ENCODE results near the gene KIF5C.

Gene KIF5C

GRCh38 chr2:148953426-148953825, 78.4 kb downstream of the KIF5C start:
- no peaks in the 10 kb centered on the region for H3K36me3 ChIP-seq (ENCODE audit: control insufficient read depth in 1 of 2, insufficient read depth in 2 of 2, low read depth in 1 of 2, low read length in 2 of 2)
- no peak overlapping the region for H4K91ac ChIP-seq (ENCODE audit: low read length)
- no peak overlapping the region for H2BK120ac ChIP-seq (ENCODE audit: low read depth, low read length)
- WGBS: 94% methylated on average over 5 of the region's 6 CpGs
- no peak overlapping the region for H3K18ac ChIP-seq (ENCODE audit: low read depth in 1 of 2, low read length in 2 of 2)
- no peak overlapping the region for H3K27ac ChIP-seq (ENCODE audit: low read length, poor library complexity, severe bottlenecking)
- H2BK12ac ChIP-seq (ENCODE audit: low read length in 2 of 2): no peak overlapping the region
- no peak for DNase-seq
- H4K8ac ChIP-seq (ENCODE audit: low read length): no peak overlapping the region
- H3K27me3 ChIP-seq (ENCODE audit: control insufficient read depth in 1 of 2, insufficient read depth in 1 of 2, low read length in 2 of 2): peaks cover 0 to 4% of the 10 kb centered on the region in 2 experiments
- no peak overlapping the region for H3K4me2 ChIP-seq (ENCODE audit: low read length, poor library complexity, severe bottlenecking)
- H2AK5ac ChIP-seq (ENCODE audit: low read length, severe bottlenecking): no peak overlapping the region
- H3K79me1 ChIP-seq (replicated peaks; ENCODE audit: low read length, poor library complexity, severe bottlenecking): no peaks in the 10 kb centered on the region
- H3K14ac ChIP-seq (ENCODE audit: low read length in 2 of 2): no peak overlapping the region
- no peak overlapping the region for H3K4ac ChIP-seq (ENCODE audit: low read depth in 1 of 2, low read length in 2 of 2)
- H3K4me1 ChIP-seq (ENCODE audit: control insufficient read depth, insufficient read depth, low read depth, low read length): no peaks in the 10 kb centered on the region
- no peak overlapping the region for H3K4me3 ChIP-seq (ENCODE audit: insufficient read depth in 1 of 2, low read depth in 1 of 2, low read length in 2 of 2)
- H2AFZ ChIP-seq (ENCODE audit: low read depth, low read length): no peak overlapping the region
- H2BK5ac ChIP-seq (ENCODE audit: low read depth, low read length, poor library complexity, severe bottlenecking): no peak overlapping the region
- H3K23ac ChIP-seq (ENCODE audit: low read length in 2 of 2): no peak overlapping the region
- peaks cover 6% of the 10 kb centered on the region for H3K9me3 ChIP-seq (ENCODE audit: control insufficient read depth, low read length)
- no peak overlapping the region for H2BK15ac ChIP-seq (ENCODE audit: low read depth, poor library complexity, severe bottlenecking)
- no peak overlapping the region for H3K9ac ChIP-seq (ENCODE audit: low read length)

DNA sequence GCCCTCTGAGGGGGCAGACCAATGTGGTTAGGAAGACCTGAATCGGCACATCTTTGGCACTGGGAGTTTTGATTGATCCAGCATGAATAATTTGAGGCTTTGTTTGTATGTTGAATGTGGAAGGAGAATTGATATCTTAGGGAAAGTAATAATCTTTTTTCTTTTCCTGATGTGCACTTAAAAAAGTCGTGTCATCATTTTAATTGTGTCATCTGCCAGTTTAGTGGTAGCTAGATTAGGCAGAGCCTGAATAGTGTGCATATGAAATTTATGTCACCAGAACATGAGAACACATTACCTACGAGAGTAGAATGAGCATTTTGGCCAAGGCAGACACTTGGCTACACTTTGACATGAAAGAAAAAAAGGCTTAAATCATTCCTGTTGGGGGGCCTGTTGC, 79.5 kb downstream of the KIF5C start:
- no peak overlapping the region for H3K27ac ChIP-seq (ENCODE audit: low read length, poor library complexity, severe bottlenecking)
- no peak overlapping the region for H3K4me3 ChIP-seq (ENCODE audit: insufficient read depth in 1 of 2, low read depth in 1 of 2, low read length in 2 of 2)
- H3K9ac ChIP-seq (ENCODE audit: low read length): no peak overlapping the region
- H4K91ac ChIP-seq (ENCODE audit: low read length): no peak overlapping the region
- H3K36me3 ChIP-seq (ENCODE audit: control insufficient read depth in 1 of 2, insufficient read depth in 2 of 2, low read depth in 1 of 2, low read length in 2 of 2): no peaks in the 10 kb centered on the region
- no peak overlapping the region for H3K18ac ChIP-seq (ENCODE audit: low read depth in 1 of 2, low read length in 2 of 2)
- H3K4me2 ChIP-seq (ENCODE audit: low read length, poor library complexity, severe bottlenecking): no peak overlapping the region
- WGBS: 76% methylated on average over 3 of the region's 3 CpGs
- H3K9me3 ChIP-seq (ENCODE audit: control insufficient read depth, low read length): peaks cover 5% of the 10 kb centered on the region
- no peak overlapping the region for H2BK15ac ChIP-seq (ENCODE audit: low read depth, poor library complexity, severe bottlenecking)
- H3K79me1 ChIP-seq (replicated peaks; ENCODE audit: low read length, poor library complexity, severe bottlenecking): no peaks in the 10 kb centered on the region
- DNase-seq: no peak
- no peak overlapping the region for H3K4ac ChIP-seq (ENCODE audit: low read depth in 1 of 2, low read length in 2 of 2)
- no peak overlapping the region for H2BK12ac ChIP-seq (ENCODE audit: low read length in 2 of 2)
- no peak overlapping the region for H3K23ac ChIP-seq (ENCODE audit: low read length in 2 of 2)
- peaks cover 0 to 5% of the 10 kb centered on the region in 2 experiments for H3K27me3 ChIP-seq (ENCODE audit: control insufficient read depth in 1 of 2, insufficient read depth in 1 of 2, low read length in 2 of 2)
- H3K14ac ChIP-seq (ENCODE audit: low read length in 2 of 2): no peak overlapping the region
- H3K4me1 ChIP-seq (ENCODE audit: control insufficient read depth, insufficient read depth, low read depth, low read length): no peaks in the 10 kb centered on the region
- no peak overlapping the region for H4K8ac ChIP-seq (ENCODE audit: low read length)
- H2AFZ ChIP-seq (ENCODE audit: low read depth, low read length): no peak overlapping the region
- H2BK5ac ChIP-seq (ENCODE audit: low read depth, low read length, poor library complexity, severe bottlenecking): no peak overlapping the region
- H2BK120ac ChIP-seq (ENCODE audit: low read depth, low read length): no peak overlapping the region
- no peak overlapping the region for H2AK5ac ChIP-seq (ENCODE audit: low read length, severe bottlenecking)

DNA sequence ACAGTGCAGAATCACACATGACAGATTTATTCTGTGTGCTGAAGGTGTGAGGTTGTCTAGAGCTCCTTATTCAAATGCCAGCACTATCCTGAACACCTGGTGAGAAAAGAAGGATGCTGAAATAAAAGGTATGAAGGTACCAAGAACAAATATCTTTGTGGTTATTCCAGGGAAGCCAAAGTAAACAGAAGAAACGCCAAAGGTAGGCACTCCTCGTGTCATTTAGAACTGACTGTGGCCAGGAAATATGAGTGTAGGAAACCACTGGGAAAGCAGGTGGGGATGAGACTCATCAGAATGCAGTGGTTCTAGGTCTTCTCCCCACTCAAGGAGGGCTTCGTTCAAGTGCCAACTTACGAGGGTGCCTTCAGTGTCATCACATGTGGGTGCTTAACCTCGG, 80.8 kb downstream of the KIF5C start:
- Histone ChIP-seq H3K27me3 (ENCODE audit: control insufficient read depth in 1 of 2, insufficient read depth in 1 of 2, low read length in 2 of 2) (peaks cover 5 to 7% of the 10 kb centered on the region in 2 experiments), H3K79me1 (replicated peaks; ENCODE audit: low read length, poor library complexity, severe bottlenecking) (no peaks in the 10 kb centered on the region), H3K36me3 (ENCODE audit: control insufficient read depth in 1 of 2, insufficient read depth in 2 of 2, low read depth in 1 of 2, low read length in 2 of 2) (no peaks in the 10 kb centered on the region), H3K23ac (ENCODE audit: low read length in 2 of 2) (no peak overlapping the region), H4K8ac (ENCODE audit: low read length) (no peak overlapping the region), H2BK5ac (ENCODE audit: low read depth, low read length, poor library complexity, severe bottlenecking) (no peak overlapping the region), H2AFZ (ENCODE audit: low read depth, low read length) (no peak overlapping the region), H2BK15ac (ENCODE audit: low read depth, poor library complexity, severe bottlenecking) (no peak overlapping the region), H3K14ac (ENCODE audit: low read length in 2 of 2) (no peak overlapping the region), H3K27ac (ENCODE audit: low read length, poor library complexity, severe bottlenecking) (no peak overlapping the region), H3K4me1 (ENCODE audit: control insufficient read depth, insufficient read depth, low read depth, low read length) (no peaks in the 10 kb centered on the region), H3K9me3 (ENCODE audit: control insufficient read depth, low read length) (no peaks in the 10 kb centered on the region), H3K4ac (ENCODE audit: low read depth in 1 of 2, low read length in 2 of 2) (no peak overlapping the region), H3K18ac (ENCODE audit: low read depth in 1 of 2, low read length in 2 of 2) (no peak overlapping the region), H3K4me3 (ENCODE audit: insufficient read depth in 1 of 2, low read depth in 1 of 2, low read length in 2 of 2) (no peak overlapping the region), H3K9ac (ENCODE audit: low read length) (no peak overlapping the region), H4K91ac (ENCODE audit: low read length) (no peak overlapping the region), H2AK5ac (ENCODE audit: low read length, severe bottlenecking) (no peak overlapping the region), H3K4me2 (ENCODE audit: low read length, poor library complexity, severe bottlenecking) (no peak overlapping the region), H2BK120ac (ENCODE audit: low read depth, low read length) (no peak overlapping the region), H2BK12ac (ENCODE audit: low read length in 2 of 2) (no peak overlapping the region)
- 89% methylated on average over 5 of the region's 5 CpGs for WGBS
- no peak for DNase-seq

DNA sequence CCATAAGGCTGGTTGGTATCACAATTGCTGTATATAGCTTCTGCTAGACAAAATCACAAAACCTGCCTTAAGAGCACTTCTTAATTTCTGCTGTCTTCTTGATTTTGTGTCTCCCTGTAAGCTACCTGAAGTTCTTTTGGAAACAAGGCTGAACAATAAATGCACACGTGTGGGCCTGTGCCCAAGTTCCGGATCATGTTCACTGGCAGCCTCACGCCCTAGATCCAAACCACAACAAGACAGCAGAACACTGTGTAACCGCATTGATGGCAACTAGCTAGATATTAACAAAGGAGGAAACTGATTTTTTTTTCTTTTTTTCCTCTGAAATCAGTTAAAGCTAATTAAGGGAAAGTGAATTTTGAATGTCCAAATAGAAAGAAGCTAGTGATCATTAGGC, 82.0 kb downstream of the KIF5C start:
- WGBS: 90% methylated on average over 3 of the region's 4 CpGs
- no peak overlapping the region for H2AK5ac ChIP-seq (ENCODE audit: low read length, severe bottlenecking)
- H4K91ac ChIP-seq (ENCODE audit: low read length): no peak overlapping the region
- no peak overlapping the region for H3K23ac ChIP-seq (ENCODE audit: low read length in 2 of 2)
- H3K9ac ChIP-seq (ENCODE audit: low read length): no peak overlapping the region
- H3K79me1 ChIP-seq (replicated peaks; ENCODE audit: low read length, poor library complexity, severe bottlenecking): no peaks in the 10 kb centered on the region
- no peak overlapping the region for H3K27ac ChIP-seq (ENCODE audit: low read length, poor library complexity, severe bottlenecking)
- H3K27me3 ChIP-seq (ENCODE audit: control insufficient read depth in 1 of 2, insufficient read depth in 1 of 2, low read length in 2 of 2): peaks cover 5 to 7% of the 10 kb centered on the region in 2 experiments
- H3K4me2 ChIP-seq (ENCODE audit: low read length, poor library complexity, severe bottlenecking): no peak overlapping the region
- H3K18ac ChIP-seq (ENCODE audit: low read depth in 1 of 2, low read length in 2 of 2): no peak overlapping the region
- H2BK120ac ChIP-seq (ENCODE audit: low read depth, low read length): no peak overlapping the region
- no peaks in the 10 kb centered on the region for H3K36me3 ChIP-seq (ENCODE audit: control insufficient read depth in 1 of 2, insufficient read depth in 2 of 2, low read depth in 1 of 2, low read length in 2 of 2)
- peaks cover 1% of the 10 kb centered on the region for H3K4me1 ChIP-seq (ENCODE audit: control insufficient read depth, insufficient read depth, low read depth, low read length)
- H2BK15ac ChIP-seq (ENCODE audit: low read depth, poor library complexity, severe bottlenecking): no peak overlapping the region
- H2BK5ac ChIP-seq (ENCODE audit: low read depth, low read length, poor library complexity, severe bottlenecking): no peak overlapping the region
- no peak overlapping the region for H3K4ac ChIP-seq (ENCODE audit: low read depth in 1 of 2, low read length in 2 of 2)
- no peak overlapping the region for H3K14ac ChIP-seq (ENCODE audit: low read length in 2 of 2)
- H3K9me3 ChIP-seq (ENCODE audit: control insufficient read depth, low read length): no peaks in the 10 kb centered on the region
- no peak overlapping the region for H3K4me3 ChIP-seq (ENCODE audit: insufficient read depth in 1 of 2, low read depth in 1 of 2, low read length in 2 of 2)
- H4K8ac ChIP-seq (ENCODE audit: low read length): no peak overlapping the region
- no peak overlapping the region for H2BK12ac ChIP-seq (ENCODE audit: low read length in 2 of 2)
- DNase-seq: no peak
- no peak overlapping the region for H2AFZ ChIP-seq (ENCODE audit: low read depth, low read length)

All from mesenchymal stem cell (in vitro differentiated cells and primary cell).